Gastroesophageal sphincter (tissue), 3 donors: ENCODE results near the gene NLRP5.

Experiments used
- EP300 ChIP-seq: sonication (generic); formaldehyde crosslinking; IDR thresholded peaks from one replicate; pipeline ENCODE4 v1.6.1; 2017; ENCODE audit warnings: antibody characterized with exemption, mild to moderate bottlenecking
- POLR2AphosphoS5 ChIP-seq: sonication (generic); formaldehyde crosslinking; IDR thresholded peaks from one replicate; pipeline ENCODE4 v1.6.1; 2017; ENCODE audit warnings: antibody characterized with exemption
- TF ChIP-seq, protein P1 (sequence below), 4 experiments: fragments of 200-600 bp in 2 of 4; fragments of 450-650 bp in 2 of 4; sonication (generic) in 1 of 4; IDR thresholded peaks; one replicate each; pipeline ENCODE4 v1.5.1; 2017 to 2019; ENCODE audit warnings: antibody characterized with exemption in 4 of 4, mild to moderate bottlenecking in 2 of 4, moderate library complexity in 2 of 4

DNA sequence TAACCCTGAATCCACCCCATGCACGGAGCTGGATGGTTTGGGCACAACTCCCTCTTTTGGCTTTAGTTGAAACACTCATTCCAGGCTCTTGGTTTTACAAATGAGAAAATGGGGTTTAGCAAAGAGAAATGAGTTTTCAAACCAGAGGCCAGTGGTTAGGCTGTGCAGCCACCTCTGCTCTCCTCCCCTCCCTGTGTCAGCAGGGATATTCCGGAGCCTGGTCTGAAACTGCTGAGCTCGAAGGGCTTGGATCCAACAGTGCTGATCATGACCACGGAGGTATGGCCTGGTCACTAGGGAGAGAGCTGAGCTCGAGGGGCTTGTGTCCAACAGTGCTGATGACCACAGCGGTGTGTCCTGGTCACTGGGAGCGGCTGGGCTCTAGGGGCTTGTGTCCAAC lies 93.0 kb downstream of the NLRP5 start:
- TF ChIP-seq, protein P1, sequence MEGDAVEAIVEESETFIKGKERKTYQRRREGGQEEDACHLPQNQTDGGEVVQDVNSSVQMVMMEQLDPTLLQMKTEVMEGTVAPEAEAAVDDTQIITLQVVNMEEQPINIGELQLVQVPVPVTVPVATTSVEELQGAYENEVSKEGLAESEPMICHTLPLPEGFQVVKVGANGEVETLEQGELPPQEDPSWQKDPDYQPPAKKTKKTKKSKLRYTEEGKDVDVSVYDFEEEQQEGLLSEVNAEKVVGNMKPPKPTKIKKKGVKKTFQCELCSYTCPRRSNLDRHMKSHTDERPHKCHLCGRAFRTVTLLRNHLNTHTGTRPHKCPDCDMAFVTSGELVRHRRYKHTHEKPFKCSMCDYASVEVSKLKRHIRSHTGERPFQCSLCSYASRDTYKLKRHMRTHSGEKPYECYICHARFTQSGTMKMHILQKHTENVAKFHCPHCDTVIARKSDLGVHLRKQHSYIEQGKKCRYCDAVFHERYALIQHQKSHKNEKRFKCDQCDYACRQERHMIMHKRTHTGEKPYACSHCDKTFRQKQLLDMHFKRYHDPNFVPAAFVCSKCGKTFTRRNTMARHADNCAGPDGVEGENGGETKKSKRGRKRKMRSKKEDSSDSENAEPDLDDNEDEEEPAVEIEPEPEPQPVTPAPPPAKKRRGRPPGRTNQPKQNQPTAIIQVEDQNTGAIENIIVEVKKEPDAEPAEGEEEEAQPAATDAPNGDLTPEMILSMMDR (IDR thresholded peaks at IDR 0.05) = no peak
- TF ChIP-seq POLR2AphosphoS5 (no peak), EP300 (no peak)
